Gastroesophageal sphincter (tissue), 3 donors: ENCODE measurements around the gene KIAA1217.

ENCODE experiments used
- EP300 ChIP-seq: sonication (generic); formaldehyde crosslinking; IDR thresholded peaks from one replicate; pipeline ENCODE4 v1.6.1; 2017; ENCODE audit warnings: antibody characterized with exemption, mild to moderate bottlenecking
- POLR2A ChIP-seq, 2 donors: fragments of 450-650 bp; IDR thresholded peaks; one replicate each; pipeline ENCODE4 v1.6.1; 2017; ENCODE audit warnings: antibody characterized with exemption in 2 of 2, mild to moderate bottlenecking in 2 of 2, moderate library complexity in 1 of 2
- POLR2AphosphoS5 ChIP-seq: sonication (generic); formaldehyde crosslinking; IDR thresholded peaks from one replicate; pipeline ENCODE4 v1.6.1; 2017; ENCODE audit warnings: antibody characterized with exemption
- TF ChIP-seq, protein P1 (sequence below), 4 experiments: fragments of 200-600 bp in 2 of 4; fragments of 450-650 bp in 2 of 4; sonication (generic) in 1 of 4; IDR thresholded peaks; one replicate each; pipeline ENCODE4 v1.5.1; 2017 to 2019; ENCODE audit warnings: antibody characterized with exemption in 4 of 4, mild to moderate bottlenecking in 2 of 4, moderate library complexity in 2 of 4

DNA sequence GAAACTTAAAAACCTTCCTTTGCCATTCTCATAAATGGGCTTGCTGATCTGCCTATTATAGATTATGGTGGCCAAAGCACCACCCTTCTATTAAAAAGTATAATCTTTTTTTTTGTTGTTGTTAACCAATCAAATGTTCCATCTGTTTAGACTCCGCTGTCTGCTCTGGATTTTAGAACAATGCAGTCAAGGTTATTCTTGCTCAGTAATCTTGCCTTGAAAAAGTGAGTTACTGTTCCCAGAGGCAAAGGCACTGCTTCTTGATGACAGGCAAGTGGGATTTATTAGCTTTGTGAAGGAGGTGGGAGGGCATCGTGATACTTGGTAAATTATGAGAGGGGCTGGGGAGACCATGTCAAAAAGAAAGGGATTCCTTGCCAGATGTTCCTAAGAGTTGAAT lies 143.5 kb downstream of the KIAA1217 start:
- TF ChIP-seq, protein P1, sequence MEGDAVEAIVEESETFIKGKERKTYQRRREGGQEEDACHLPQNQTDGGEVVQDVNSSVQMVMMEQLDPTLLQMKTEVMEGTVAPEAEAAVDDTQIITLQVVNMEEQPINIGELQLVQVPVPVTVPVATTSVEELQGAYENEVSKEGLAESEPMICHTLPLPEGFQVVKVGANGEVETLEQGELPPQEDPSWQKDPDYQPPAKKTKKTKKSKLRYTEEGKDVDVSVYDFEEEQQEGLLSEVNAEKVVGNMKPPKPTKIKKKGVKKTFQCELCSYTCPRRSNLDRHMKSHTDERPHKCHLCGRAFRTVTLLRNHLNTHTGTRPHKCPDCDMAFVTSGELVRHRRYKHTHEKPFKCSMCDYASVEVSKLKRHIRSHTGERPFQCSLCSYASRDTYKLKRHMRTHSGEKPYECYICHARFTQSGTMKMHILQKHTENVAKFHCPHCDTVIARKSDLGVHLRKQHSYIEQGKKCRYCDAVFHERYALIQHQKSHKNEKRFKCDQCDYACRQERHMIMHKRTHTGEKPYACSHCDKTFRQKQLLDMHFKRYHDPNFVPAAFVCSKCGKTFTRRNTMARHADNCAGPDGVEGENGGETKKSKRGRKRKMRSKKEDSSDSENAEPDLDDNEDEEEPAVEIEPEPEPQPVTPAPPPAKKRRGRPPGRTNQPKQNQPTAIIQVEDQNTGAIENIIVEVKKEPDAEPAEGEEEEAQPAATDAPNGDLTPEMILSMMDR (IDR thresholded peaks at IDR 0.05): no peak
- TF ChIP-seq POLR2A (IDR thresholded peaks at IDR 0.05): no peak
- TF ChIP-seq POLR2AphosphoS5: no peak
- no peak for TF ChIP-seq EP300
